HG02678 (cell line): ENCODE measurements around the gene SLAMF6.
"Not testable (repeated sequence)": the region's sequence is repeated elsewhere in the genome, so short reads cannot be mapped to it uniquely, and the experiment has no call there.

Experiments used
- ATAC-seq: cut with Tn5 transposase; IDR thresholded peaks from one replicate; pipeline ENCODE4 v1.9.1; 2021; ENCODE audit warnings: mild to moderate bottlenecking, moderate library complexity; ENCODE audit not compliant: unreplicated experiment

Gene SLAMF6

DNA sequence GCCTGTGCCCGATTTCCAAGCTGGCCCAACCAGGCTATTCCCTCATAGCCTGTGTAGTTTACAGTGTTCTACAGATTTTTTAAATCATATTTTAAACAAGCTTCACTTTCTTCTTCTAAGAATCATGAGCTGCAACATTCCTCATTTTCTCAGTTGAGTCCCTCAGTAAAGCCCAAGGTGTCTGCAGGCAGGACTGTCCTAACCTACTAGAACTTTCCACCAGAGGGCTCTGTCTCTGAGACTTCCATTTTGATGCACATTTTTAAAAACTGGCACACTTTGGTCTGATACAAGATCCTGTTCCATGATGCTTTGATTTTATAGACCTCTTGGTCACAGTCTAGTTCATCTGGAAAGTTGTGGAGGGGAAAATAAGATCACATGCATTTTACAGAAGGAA, 21.6 kb upstream of the SLAMF6 start:
- ATAC-seq = no peak

DNA sequence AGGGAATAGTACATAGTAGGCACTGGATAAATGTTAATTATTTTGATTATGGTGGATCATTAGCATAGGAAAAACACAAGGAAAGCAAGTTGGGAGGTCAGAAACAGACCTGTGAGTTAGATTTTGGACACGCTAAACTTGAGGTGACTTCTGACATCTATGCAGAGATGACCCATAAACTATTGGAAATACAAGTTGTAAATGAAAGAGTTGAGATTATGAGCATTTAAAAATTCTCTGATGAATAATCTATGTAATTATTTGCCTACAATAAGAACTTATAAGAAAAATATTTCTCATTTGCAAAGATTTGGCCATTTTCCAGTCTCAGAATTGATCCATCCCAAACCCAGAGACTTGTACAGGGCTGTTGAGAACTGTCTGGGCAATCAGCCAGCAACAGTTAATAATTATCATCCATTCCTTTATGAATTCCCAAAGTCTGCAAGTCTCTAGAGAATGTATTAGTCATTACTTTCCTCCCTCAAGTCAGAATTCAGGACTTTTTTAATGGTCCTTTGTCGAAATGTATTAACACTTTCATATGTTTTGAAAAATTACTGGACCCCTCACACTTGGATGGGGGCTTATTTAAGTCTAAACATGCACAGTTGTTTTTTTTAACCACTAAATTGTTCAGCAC, 19.4 kb upstream of the SLAMF6 start:
- no peak for ATAC-seq

DNA sequence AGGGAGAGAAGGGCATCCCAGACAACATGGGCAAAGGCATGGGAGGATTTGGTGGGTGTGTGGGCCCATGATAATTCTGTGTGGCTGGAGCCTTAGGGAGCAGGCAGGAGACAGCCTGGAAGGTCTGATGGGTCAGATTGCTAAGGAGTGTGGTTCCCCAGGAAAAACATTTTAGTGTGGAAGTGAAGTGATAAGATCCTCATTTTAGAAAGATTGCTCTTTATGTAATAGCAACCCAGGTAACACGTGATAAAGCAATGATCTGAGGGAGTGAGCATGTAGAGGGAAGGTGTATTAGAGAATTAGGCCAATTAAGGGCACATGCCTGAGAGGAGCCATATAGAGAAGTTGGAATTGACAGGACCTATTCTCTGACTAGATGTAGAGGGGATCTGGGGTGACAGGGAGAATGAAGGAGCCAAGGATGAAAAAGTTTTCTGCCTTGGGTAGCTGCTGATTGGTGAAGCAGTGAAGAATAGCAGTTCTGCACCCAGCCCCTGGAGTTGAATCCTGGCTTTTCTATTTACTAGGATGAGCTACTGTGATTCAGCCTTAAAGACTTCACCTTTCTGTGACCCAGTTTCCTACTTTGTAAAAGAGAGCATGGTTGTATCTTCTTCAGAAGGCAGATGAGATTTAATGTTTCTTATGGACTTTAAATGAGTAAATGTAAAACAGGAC, 18.7 kb upstream of the SLAMF6 start:
- ATAC-seq = no peak

DNA sequence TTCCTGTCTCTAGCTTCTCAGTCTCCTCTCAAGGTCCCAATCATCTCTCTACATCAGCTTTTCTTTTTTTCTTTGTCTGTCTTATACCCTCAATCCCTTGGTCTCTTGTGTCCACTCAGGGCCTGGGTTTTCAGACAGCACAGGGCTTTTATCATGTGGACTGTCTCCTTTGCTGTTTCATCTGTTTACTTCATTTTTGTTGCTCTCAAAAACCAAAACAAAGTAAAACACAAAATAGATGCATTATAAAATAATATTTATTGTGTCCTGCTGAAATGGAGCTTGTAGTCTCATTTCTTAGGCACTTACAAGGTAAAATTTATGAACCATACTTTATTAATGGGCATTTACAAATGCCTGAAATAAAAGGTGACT, 17.8 kb upstream of the SLAMF6 start:
- no peak for ATAC-seq

DNA sequence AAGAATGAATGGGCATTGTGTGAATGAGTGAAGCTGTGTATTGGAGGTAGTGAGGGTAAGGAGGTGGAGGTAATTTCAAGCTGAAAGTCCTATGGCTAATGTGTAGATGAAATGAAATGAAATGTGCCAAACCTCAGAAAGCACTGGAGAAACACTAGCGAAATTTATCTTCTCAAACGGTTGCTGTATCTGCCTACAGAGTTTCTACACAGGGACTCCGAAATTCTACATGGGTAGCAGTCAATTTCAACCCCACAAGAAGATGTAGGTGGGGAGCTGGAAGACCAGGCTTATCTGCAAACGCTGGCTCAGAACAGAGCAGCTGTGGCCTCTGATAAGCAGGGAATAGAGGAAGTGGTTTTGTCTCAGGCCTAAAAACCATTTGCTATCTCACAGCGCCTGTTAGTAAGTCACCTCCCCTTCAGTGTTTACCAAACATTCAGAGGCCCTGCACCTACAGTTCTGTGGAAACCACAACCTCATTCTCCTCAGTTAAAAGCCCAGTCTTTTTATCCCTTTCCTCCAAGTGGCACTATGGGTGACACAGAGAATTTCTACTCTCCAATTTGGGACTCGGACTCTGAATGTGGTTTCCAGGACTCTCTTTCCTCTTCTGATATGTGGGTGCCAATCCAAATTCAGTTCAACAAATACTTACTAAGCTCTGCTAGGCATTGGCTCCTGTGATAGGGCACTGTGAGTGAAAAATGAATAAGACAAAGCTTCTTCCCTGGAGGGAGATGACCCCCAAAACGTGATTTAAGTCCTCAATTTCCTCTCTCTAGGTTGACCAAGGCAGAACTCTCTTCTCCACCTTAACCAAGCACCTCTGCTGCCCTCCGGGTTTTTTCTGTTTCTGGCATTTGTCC, 17.2 kb upstream of the SLAMF6 start:
- peak; percentile 96 for ATAC-seq

DNA sequence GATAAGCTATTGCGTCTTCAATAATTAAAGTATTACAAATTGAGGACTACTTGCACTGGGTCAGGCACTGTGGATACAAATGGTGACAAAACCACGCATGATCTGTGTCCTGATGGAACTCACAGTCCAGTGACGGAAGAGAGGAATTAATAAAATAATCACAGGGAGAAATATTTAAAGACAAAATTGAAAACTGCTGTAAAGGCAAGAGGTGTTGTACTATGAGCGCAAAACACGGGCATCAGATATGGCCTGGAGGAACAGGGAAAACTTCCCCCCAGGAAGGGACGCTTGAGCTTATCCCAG, 16.6 kb upstream of the SLAMF6 start:
- no peak for ATAC-seq

DNA sequence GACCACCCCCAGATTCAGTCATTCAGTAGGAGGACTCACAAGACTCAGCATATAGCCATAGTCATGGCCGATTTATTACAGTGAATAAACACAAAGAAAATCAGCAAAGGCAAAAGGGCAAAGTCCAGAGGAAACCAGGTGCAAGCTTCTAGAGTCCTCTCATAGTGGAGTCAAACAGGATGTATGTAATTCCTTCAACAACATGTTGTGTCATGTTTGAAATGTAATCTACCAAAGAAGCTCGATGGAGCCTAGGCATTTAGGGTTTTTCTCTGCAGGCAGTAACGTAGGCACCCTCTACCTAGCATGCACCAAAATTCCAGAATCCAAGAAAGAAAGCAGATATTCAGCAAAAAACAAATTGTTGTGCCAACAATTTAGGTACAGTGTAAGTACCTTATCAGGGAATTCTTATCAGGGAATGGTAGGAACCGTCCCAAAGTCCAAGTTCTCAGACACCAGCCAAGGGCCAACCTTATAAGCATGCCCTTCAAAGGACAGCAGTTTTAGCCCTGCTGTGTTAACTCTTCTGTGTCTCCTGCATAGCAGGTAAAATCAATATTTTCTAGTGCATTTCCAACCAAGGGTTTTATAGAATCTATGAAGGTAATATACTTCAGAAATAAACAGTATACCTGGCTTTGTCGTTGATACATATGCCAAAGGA, 16.1 kb upstream of the SLAMF6 start:
- ATAC-seq = no peak

DNA sequence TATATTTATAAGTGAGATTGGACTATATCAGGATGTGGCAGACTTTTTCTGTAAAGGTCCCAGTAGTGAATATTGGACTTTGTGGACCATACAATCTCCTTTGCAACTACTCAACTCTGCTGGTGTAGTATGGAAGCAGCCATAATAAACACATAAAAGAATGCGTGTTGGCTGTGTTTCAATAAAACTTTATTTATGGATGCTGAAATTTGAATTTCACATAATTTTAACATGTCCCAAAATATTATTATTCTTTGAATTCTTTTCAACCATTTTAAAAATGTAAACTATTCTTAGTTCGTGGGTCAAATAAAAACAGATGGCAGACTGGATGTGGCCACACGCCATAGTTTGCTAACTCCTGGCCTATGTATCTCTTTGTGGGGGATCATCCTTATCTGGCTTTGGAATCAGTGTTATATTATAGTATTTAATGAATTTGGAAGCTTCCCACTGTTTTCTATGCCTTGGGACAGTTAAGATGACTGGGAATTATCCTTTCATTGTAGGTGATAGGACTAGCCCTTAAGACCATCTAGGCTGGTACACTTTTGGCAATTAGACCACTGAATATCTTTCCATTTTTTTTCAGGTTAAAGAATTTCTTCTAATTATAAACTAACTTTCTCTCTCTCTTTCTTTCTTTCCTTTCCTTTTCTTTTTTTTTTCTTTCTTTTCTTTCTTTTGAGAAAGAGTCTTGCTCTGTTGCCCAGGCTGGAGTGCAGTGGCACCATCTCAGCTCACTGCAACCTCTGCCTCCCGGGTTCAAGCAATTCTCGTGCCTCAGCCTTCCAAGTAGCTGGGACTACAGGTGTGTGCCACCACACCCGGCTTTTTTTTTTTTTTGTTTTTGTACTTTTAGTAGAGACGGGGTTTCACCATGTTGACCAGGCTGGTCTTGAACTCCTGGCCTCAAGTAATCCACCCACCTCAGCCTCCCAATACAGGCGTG, 14.9 kb upstream of the SLAMF6 start:
- no peak for ATAC-seq

DNA sequence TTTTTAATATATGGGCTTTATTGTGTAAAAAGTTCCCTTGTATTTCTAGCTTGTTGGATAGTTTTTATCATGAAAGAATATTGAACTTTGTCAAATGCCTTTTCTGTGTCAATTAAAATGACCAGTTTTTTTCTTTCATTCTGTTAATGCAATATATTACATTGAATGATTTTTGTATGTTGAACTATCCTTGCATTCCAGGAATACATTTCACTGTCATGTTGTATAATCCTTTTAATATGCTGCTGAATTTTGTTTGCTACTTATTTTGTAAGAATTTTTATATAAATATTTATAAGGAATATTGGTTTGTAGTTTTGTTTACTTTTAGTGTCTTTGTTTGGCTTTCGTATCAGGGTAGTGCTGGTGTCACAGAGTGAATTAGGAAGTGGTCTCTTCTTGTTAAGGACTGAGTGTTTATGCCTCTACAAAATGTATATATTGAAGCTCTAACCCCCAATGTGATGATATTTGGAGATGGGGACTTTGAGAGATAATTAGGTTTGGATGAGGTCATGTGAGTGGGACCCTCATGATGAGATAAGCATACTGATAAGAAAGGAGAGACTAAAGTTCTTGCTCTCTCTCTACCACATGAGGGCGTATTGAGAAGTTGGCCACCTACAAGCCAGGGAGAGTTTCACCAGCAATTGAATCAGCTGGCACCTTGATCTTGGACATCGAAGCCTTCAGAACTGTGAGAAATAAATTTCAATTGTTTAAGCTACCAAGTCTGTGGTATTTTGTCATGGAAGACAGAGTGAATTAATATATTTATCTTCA, 12.0 kb upstream of the SLAMF6 start:
- ATAC-seq = no peak

DNA sequence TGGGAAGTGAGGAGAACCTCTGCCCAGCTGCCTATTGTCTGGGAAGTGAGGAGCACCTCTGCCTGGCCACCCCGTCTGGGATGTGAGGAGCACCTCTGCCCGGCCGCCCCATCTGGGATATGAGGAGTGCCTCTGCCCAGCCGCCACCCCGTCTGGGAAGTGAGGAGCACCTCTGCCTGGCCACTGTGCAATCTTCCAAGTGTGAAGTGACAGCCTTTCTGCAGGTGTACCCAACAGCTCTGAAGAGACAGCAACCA, 9.4 kb upstream of the SLAMF6 start:
- not testable (repeated sequence) for ATAC-seq

DNA sequence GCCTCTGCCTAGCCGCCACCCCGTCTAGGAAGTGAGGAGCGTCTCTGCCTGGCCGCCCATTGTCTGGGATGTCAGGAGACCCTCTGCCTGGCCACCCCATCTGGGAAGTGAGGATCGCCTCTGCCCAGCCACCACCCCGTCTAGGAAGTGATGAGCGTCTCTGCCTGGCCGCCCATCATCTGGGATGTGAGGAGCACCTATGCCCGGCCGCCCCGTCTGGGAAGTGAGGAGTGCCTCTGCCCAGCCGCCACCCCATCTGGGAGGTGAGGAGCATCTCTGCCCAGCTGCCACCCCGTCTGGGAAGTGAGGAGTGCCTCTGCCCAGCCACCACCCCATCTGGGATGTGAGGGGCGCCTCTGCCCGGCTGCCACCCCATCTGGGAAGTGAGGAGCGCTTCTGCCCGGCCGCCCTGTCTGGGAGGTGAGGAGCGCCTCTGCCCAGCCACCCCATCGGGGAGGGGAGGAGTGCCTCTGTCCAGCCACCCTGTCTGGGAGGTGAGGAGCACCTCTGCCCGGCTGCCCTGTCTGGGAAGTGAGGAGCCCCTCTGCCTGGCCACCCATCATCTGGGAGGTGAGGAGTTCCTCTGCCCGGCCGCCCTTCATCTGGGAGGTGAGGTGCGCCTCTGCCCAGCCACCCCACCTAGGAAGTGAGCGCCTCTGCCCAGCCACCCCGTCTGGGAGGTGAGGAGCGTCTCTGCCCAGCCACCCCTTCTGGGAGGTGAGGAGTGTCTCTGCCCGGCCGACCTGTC, 8.9 kb upstream of the SLAMF6 start:
- not testable (repeated sequence) for ATAC-seq

DNA sequence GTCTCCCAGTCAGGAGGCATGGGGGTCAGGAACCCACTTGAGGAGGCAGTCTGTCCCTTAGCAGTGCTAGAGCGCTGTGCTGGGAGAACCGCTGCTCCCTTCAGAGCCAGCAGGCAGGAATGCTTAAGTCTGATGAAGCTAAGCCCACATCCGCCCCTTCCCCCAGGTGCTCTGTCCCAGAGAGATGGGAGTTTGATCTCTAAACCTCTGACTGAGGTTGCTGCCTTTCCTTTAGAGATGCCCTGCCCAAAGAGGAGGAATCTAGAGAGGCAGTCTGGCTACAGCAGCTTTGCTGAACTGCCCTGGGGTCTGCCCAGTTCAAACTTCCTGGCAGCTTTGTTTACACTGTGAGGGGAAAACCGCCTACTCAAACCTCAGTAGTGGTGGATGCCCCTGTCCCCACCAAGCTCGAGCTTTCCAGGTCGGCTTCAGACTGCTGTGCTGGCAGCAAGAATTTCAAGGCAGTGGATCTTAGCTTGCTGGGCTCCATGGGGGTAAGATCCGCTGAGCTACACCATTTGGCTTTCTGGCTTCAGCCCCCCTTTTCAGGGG, 6.4 kb upstream of the SLAMF6 start:
- not testable (repeated sequence) for ATAC-seq

DNA sequence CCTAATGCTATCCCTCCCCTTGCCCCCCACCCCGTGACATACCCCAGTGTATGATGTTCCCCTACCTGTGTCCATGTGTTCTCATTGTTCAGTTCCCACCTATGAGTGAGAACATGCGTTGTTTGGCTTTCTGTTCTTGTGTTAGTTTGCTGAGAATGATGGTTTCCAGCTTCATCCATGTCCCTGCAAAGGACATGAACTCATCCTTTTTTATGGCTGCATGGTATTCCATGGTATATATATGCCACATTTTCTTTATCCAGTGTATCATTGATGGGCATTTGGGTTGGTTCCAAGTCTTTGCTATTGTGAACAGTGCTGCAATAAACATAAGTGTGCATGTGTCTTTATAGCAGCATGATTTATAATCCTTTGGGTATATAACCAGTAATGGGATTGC, 734 bp upstream of the SLAMF6 start:
- ATAC-seq = not testable (repeated sequence)

DNA sequence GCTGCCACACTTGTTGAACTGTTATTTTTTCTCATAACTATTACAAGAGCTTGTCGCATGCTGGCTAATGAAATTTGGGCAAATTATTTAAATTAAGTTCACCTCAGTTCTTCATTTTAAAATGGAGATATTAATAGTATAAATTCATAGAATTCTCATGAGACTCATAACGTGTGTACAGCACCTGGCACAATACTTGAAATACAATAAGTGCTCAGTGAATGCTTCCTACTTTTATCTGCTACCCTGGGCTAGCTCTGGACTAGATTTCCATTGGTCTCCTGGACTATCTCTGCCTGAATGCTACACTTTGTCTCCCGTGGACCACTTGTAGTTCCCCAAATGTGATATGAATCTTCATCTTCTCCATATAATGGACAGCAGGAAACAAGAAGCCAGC, 919 bp downstream of the SLAMF6 start:
- no peak for ATAC-seq

DNA sequence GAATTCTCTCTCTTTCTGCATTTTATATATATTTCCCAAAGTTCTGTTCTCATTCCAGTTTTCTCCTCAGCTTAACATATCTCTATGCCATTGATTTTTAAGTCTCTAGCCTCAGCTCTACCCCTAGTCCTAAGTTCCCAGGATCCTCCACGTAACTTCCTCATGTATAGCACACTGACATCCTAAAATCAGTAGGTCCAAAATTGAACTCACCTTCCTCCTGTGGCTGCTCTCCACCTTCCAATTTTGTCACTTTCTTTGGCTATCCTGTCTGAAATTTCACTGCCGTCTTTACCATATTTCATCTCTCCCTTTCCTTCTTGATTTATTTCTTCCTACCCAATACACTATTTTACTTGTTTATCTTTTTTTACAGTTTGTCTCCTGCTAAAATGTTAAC, 1.5 kb downstream of the SLAMF6 start:
- ATAC-seq = no peak

DNA sequence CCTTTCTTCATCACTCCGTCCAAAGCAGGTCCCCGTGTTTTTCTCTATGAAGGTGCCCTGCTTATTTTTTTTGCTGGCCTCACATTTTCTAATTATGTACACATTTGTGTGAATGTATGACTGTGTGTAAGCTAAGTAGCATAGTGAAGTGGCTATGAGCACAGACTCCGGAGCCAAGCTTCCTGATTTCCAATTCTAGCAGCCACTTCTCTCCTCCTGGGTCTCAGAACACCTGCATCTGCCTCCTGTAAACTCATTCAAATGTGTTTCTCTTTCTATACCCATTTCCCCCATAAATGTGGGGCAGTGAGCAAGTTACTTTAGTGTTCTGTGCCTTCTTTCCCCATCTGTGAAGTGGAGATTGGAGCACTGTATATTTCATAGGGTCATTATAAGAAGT, 2.1 kb downstream of the SLAMF6 start:
- no peak for ATAC-seq

DNA sequence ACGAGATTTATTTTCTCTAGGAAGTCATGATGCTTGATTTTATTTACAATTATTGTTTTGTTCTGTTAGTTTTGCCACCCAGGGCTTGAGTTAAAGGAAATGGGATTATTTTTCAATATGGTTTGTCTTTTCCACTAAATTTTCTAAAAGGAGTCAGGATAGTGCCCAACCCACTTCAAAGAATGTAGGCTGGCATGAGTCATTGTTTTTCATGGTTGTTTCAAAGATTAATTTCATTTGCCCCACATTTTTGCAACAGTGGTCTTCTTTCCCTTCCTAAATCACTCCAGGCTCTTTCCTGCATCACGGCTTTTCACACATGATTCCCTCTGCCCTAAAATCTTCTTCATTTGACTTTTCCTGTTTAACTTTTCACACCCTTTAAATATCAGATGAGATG, 2.5 kb downstream of the SLAMF6 start:
- ATAC-seq = no peak

DNA sequence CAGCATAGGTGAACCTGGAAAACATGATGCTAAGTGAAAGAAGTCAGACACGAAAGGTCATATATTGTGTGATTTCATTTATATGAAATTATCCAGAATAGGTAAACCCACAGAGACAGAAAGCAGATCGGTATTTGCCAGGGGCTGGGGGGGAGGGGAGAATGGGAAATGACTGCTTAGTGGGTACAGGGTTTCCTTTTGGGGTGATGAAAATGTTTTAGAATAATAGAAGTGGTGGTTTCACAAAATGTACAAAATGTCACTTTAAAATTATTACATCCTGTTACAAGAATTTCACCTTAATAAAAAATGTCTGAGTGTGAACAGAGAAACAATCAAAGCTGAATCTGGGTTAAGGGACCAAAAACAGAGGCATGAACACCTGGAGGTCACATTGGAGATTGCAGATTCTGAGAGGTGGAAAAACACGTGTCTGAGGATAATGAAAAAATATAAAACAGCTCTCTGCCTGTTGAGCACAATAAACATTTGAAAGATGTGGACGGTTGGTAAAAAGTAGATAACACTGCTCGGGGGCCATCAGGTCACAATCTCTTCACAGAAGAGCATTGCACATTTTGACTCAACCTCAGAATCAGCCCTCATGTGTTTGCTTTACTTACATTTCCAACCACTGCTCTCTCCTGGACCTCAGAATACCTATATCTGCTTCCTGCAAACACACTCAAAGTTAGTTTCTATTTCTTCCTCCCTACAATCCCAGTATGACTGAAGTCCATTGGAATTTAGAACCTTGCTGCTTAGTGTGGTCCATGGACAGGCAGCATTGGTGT, 3.2 kb downstream of the SLAMF6 start:
- ATAC-seq = peak; percentile 45
